Measurements from ENCODE around the gene TNFRSF1A.

- TF ChIP-seq CTCF (IDR thresholded peaks at IDR 0.05; ENCODE audit: borderline replicate concordance, extremely low read depth, low read length, poor library complexity, severe bottlenecking) (no peak), EZH2 (IDR thresholded peaks at IDR 0.05; ENCODE audit: borderline replicate concordance, low read depth, low read length, severe bottlenecking) (no peak)
Observed at GRCh38 chr12:6334940-6335450, 6.9 kb downstream of the TNFRSF1A start.
